Left ventricle myocardium inferior (tissue), 1 donor: ENCODE measurements around the gene QSOX1. TPM values are rescaled to one million over a fixed set of nuclear protein-coding genes. Genes with fewer than 3 reads are reported as not detected.

ENCODE experiments used
- DNase-seq: peaks from one replicate; pipeline ENCODE4 v3.0.0-alpha.2; 2020
- H3K27ac ChIP-seq: fragments of 200-600 bp; replicated peaks from 2 replicates; pipeline ENCODE4 v1.8.0; 2021
- H3K27me3 ChIP-seq: fragments of 200-600 bp; 2 replicates; pipeline ENCODE4 v1.8.0; 2021; ENCODE audit warnings: low read depth
- H3K36me3 ChIP-seq: fragments of 200-600 bp; 2 replicates; pipeline ENCODE4 v1.8.0; 2021
- H3K4me1 ChIP-seq: fragments of 200-600 bp; 2 replicates; pipeline ENCODE4 v1.8.0; 2021
- H3K4me3 ChIP-seq: fragments of 200-600 bp; 2 replicates; pipeline ENCODE4 v1.8.0; 2021; ENCODE audit warnings: mild to moderate bottlenecking, moderate library complexity
- H3K9me3 ChIP-seq: fragments of 200-600 bp; replicated peaks from 2 replicates; pipeline ENCODE4 v1.8.0; 2021
- CTCF ChIP-seq: fragments of 200-600 bp; IDR thresholded peaks from 2 replicates; pipeline ENCODE4 v1.8.0; 2021; ENCODE audit warnings: antibody characterized with exemption, mild to moderate bottlenecking, borderline replicate concordance
- intact Hi-C: fragments of 100-400 bp; cut with micrococcal nuclease; formaldehyde crosslinking; loops from one replicate; pipeline ENCODE4 v1.11.0; 2022
- total RNA-seq: library from RNA; stranded (reverse); fragmentation: NEBNext Ultra II Directional; extraction: Animal tissue kit (Norgen Biotek cat#: 25700); gene quantifications from one replicate; pipeline ENCODE4 v1.2.1, GENCODE V29; 2021
- donor health status: DM: no; HTN: yes; CAD: no; lungs with severe emphysema.

QSOX1 gene
- total RNA-seq, 1 donor from 2014 or later = 102 TPM

GRCh38 chr1:180233191-180234011 lies 78.7 kb downstream of the QSOX1 start:
- peaks cover 100% of the 10 kb centered on the region for H3K27me3 ChIP-seq
- H3K27ac ChIP-seq = no peak overlapping the region
- no peak for DNase-seq
- peak overlapping the region; percentile 25 for H3K4me3 ChIP-seq
- H3K4me1 ChIP-seq = peaks cover 66% of the 10 kb centered on the region
- intact Hi-C loops = no loop called here
- no peaks in the 10 kb centered on the region for H3K9me3 ChIP-seq
- no peaks in the 10 kb centered on the region for H3K36me3 ChIP-seq
- no peak for TF ChIP-seq CTCF

GRCh38 chr1:180234369-180235076 lies 79.9 kb downstream of the QSOX1 start:
- intact Hi-C loops = no loop called here
- Histone ChIP-seq H3K4me3 (peak overlapping the region; percentile 48), H3K36me3 (no peaks in the 10 kb centered on the region), H3K4me1 (peaks cover 57% of the 10 kb centered on the region), H3K9me3 (no peaks in the 10 kb centered on the region), H3K27me3 (peaks cover 100% of the 10 kb centered on the region), H3K27ac (no peak overlapping the region)
- DNase-seq = no peak
- no peak for TF ChIP-seq CTCF

GRCh38 chr1:180235077-180235501 lies 80.4 kb downstream of the QSOX1 start:
- Histone ChIP-seq H3K4me3 (peak overlapping the region; percentile 48), H3K36me3 (no peaks in the 10 kb centered on the region), H3K27ac (no peak overlapping the region), H3K27me3 (peaks cover 100% of the 10 kb centered on the region), H3K4me1 (peaks cover 51% of the 10 kb centered on the region), H3K9me3 (no peaks in the 10 kb centered on the region)
- no peak for TF ChIP-seq CTCF
- intact Hi-C loops = no loop called here
- DNase-seq = no peak

GRCh38 chr1:180235502-180236239 lies 81.0 kb downstream of the QSOX1 start:
- no peak for DNase-seq
- Histone ChIP-seq H3K9me3 (no peaks in the 10 kb centered on the region), H3K4me1 (peaks cover 46% of the 10 kb centered on the region), H3K4me3 (peak overlapping the region; percentile 48), H3K36me3 (no peaks in the 10 kb centered on the region), H3K27me3 (peaks cover 100% of the 10 kb centered on the region), H3K27ac (no peak overlapping the region)
- TF ChIP-seq CTCF = no peak
- intact Hi-C loops = no loop called here

GRCh38 chr1:180236698-180237509 lies 82.2 kb downstream of the QSOX1 start:
- TF ChIP-seq CTCF = no peak
- no peak for DNase-seq
- H3K4me3 ChIP-seq = no peak overlapping the region

More at GRCh38 chr1:180236698-180237509, 82.2 kb downstream of the QSOX1 start:
- Histone ChIP-seq H3K36me3 (no peaks in the 10 kb centered on the region), H3K27ac (no peak overlapping the region), H3K9me3 (no peaks in the 10 kb centered on the region), H3K27me3 (peaks cover 100% of the 10 kb centered on the region), H3K4me1 (peaks cover 33% of the 10 kb centered on the region)
- intact Hi-C loops = no loop called here
